GM10847 (cell line): Measurements from ENCODE around the gene PDCD1.

Experiments
- POLR2A ChIP-seq: IDR thresholded peaks from 2 replicates; pipeline ENCODE4 v1.6.1; 2011; ENCODE audit not compliant: insufficient read length; ENCODE audit errors: extremely low read depth

The PDCD1 gene

DNA sequence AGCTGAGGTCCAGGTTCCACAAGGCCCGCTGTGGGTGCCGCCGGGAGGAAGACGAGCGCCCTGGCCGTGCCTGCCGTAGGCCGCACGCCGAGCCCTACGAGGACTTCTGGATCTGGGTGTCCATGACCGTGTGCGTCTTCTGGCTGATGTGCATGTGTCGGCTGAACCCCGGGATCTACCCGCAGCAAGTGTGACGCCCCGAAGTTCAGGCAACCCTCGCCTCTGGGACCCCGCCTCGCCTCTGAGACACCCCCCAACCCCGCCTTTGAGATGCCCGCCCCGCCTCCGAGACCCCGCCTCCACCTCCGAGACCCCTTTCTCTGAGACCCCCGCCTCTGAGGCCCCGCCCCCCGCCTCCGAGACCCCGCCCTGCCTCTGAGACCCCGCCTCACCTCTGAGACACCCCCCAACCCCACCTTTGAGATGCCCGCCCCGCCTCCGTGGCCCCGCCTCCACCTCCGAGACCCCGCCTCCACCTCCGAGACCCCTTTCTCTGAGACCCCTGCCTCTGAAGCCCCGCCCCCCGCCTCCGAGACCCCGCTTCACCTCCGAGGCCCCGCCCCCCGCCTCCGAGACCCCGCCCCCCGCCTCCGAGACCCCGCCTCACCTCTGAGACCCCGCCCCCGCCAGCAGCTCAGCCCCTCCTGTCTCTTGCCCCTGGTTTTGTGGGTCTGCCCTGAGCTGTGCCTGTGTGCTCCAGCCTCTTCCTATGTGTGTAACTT is 14.5 kb upstream of the PDCD1 start:
- TF ChIP-seq POLR2A, result no peak

DNA sequence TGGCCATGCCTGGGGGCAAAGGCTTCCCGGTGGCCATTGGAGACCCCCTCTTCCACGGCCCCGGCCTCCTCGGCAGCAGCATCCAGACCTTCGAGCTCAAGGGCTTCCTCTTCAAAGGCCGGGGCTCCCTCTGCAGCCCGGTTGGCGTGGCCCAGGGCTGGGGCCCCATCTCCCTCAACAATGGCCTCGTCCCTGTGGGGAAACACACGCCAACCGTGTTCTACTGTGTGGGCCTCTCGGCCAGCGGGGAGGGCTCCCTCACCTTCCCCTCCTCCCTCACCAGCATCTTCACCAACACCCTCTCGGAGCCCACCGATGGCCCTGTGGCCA is 13.6 kb upstream of the PDCD1 start:
- TF ChIP-seq POLR2A, result no peak

DNA sequence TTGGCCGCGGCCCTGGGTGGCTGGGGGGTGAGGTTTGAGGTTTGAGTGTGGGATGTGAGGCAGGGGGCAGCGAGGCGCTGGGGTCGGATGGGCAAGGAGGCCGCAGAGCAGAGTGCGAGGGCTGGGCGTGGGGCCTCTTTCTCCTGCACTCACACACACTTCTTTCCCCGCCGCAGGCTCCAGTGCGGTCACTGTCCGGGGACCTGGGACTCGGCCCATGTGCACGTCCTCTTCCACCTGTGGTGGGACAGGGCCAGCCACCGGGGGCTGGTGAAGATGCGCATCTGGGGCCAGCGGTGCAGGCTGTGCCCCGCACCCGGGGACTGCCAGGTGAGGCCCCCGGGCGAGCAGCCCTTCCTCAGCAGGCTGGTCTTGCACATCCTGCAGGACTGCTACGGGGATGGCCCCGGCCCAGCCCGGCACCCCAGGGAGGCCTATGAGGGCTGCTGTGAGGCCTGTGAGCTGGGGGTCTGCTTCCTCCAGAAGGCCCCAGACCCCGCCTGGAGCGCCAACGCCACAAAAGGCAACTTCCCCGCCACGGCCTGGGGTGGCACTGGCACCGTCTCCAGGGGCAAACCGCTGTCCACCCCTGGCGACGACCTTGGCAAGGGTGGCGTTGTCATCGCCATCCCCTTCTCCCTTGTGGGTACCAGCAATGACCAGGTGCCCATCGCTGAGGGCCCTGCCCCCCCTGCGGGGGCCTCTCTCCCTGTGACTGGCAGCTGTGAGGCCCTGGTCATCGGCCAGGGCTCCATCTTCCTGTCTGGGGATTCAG is 13.0 kb upstream of the PDCD1 start:
- TF ChIP-seq POLR2A, result no peak

DNA sequence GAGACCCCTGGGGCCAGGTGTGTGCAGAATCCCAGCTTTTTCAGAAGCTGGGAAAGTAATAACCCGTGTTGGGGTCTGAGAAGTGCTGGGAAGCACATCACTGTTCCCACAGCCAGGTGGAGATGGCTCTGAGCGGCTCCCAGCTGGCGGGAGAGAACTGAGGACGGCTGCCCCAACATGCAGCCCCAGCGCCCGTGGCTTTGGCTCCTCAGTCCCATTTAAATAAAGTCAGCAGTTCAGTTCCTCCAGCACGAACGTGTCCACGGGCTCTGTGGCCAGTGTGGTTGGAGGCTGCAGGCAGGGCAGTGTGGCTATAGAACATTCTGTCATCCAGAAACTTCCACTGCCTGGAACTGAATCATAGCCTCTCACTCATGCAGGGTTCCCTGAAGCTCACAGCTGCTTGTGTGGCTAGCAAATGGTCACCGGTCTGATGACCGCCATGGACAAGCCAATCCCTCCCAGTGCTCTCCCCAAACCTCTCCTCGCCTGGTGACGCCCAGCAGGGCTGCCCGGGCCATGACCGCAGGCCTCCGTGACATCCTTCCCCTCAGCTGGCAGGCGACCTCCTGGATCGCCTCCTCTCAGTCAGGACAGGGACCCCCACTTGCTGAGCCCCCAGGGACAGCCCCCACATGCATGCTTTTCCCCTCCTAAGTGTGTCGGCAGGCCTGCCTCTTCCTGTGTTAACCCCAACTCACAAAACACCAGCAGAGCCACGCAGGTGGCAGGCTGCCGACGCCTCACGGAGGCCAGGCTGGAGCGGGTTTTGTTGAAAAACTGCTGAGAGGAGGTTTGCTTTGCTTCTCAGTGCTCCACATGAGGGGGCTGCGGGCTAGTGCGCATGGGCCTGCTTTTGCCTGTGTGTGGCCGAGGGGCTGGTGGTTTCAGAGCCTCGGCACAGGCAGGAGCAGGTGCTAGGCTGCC is 12.2 kb upstream of the PDCD1 start:
- no peak for TF ChIP-seq POLR2A

DNA sequence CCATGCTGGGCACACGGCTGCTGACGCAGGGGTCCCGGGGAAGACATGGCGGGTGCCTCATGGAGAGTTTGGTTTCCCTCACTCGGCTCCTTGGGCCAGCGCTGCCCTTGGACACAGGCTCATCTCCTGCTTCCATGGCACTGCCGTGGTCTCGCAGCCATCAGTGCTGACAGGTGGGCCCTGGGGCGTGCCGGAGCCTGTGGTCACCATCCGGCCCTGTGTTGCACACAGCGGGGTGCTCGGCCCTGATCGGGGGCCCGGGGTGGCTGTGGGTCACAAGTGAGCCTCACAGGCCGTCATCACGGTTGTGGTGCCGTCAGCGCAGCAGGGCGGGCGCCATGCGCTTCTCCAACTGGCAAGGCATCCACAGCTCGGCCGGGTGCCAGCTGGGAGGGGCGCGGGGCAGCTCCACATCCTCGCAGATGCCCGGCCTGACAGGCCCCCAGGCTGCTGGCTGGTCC is 11.4 kb upstream of the PDCD1 start:
- TF ChIP-seq POLR2A, result no peak

DNA sequence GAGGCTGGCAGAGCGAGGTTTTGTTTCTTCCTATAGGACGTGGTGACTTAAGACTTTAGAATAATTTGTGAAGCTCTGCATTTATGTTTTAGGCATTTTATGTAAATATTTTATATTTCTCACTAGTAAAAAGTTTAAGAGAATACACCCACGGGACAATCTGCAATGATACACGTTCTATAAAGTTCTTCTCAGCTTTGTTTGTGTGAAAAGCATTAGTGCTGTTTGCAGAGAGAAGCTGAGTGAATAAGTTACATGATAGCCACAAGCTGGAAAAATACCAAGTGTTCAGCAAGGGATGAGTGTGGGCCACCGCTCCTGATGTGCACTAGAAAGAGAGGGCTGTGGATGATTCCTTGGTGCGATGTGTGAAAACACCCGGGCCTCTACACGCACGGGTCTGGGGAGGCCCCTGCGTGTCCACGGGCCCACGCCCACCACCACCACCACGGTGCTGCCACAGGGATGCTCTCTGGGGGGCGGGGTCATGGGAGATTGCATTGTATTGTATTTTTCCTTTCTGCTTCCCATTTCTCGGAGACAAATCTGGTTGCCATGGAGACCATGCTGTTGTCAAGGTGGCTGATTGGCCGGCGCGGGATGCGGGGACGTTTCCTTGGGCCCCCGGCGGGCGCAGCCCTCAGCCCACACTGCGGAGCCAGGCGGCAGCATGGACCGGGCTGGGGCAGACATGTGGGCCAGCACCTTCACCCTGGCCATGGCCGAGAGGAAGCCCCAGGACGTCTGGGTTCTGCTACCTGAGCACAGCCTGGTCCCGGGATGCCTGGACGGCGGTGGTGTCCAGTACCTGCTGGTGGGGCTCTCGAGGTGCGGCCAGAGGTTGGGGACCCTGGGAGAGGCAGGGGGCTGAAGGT is 10.6 kb upstream of the PDCD1 start, which contains the start of gene RTP5:
Gene RTP5 (plus strand): TSS at position 643 of the 875 bp plus-strand sequence. CDS start 28 bp downstream, at position 671.
- TF ChIP-seq POLR2A, result no peak

DNA sequence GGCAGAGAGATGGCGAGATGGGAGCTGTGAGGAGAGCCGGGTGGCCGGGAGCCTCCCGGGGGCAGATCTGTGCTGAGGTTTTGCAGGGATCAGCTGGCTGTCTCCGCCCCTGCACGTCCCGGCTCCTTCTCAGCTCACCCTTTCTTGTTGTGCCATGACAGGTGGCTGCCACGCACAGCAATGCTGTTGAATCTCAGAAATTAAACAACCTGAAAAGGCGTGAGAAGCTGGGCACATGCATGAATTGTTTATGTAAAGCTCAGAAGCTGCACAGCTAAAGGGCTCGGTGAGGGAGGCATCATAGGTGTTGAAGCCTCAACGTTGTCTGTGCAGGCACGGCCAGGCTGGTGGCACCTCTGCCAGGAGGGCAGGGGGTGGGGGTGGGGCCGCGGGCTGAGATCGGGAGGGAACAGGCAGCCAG is 10.0 kb upstream of the PDCD1 start:
- no peak for TF ChIP-seq POLR2A

DNA sequence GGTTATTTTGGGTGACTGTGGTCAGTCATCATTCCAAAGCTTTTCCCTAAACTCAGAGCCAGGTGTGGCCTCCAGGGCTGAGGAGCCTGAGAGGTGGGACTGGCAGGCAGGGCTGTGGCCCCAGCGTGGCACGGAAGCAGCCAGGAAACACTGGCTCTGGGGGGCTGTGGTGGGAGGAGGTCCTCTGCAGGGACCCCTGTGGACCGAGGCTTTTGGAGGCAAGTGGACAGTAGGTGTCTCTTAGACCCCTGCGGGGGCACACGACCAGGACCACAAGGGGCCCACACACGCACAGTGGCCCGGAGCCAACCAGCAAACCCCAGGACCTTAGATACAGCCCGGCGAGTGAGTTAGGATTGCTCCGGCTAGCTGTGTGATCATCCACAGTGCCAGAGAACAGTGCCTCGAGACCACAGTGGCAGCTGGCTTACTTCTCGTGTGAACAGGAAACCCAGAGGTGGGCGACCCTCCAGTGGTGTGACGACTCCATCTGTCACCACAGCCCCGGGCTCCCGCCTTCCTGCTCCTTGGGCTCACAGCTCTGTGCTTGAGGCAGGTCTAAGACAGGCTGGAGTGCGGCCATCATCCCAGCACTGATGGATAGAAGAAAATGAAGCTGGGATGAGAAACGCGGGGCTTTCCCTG is 9.2 kb upstream of the PDCD1 start:
- no peak for TF ChIP-seq POLR2A

DNA sequence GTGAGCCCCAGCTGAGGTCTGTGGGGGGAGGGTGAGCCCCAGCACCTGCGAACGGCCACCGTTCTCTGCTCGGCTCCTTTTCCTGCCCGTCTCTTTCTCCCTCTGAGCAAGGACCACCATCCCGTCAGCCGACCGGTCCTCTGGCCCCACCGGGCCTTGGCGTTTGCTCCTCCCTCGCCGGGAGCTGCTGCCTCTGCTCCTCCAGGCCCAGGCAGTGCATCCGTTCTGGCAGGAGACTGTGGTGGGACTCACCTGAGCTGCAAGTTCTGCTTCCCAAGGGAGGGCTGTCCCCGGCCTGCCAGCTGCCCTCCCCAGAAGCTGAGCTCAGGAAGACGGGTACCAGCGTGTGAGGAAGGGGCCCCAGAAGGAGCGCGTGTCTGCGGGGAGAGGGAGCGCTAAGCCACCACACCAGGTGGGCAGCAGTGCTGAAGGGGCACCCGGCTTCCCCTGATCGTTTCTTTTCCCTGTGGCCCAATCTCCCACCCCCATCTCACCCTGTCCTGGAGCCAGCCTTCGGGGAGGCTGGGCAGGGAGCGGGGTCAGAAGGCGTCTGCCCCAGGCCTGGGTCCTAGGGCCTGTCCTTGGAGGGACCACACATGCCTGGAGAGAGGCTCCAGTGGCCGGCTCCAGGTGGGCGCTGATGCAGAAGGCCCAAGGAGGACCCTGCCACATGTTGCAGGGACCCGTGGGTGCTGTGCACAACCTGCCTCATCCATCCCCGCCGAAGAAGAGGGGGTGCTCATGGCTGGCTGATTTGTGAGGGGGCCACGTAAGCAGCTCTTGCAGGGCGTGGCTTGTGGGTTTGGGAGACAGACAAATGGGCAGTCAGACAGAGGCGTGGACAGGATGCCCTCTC is 8.3 kb upstream of the PDCD1 start:
- TF ChIP-seq POLR2A, result no peak

DNA sequence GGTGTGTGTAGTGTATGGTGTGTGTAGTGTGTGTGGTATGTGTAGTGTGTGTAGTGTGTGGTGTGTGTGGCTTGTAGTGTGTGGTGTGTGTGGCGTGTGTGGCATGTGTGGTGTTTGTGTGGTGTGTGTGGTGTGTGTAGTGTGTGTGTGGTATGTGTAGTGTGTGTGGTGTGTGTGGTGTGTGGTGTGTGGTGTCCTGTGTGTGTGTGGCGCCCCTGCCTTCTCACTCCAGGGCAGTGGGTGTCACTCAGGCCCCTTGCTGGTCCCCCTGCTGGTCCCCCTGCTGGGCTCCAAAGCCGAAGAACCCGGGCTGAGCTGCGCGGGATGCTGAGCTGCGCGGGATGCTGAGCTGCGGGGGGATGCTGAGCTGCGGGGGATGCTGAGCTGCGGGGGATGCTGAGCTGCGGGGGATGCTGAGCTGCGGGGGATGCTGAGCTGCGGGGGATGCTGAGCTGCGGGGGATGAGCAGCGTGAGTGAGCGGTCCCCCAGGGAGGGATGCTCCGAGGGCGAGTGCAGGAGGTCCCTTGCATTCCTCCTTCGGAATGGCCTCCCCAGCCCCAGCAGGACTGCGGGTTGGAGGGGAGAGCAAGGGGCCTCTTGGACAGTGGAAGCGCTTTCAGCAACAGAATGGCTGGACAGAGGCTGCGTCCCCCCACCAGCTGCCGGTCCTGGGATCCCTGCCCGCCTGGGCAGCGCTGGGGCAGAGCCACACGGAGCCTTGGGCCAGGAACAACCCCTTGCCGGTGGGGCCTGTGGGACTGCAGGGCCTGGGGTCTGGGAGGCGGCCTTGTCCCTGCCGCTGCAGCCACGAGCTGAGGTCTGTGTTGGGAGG is 7.5 kb upstream of the PDCD1 start:
- no peak for TF ChIP-seq POLR2A

DNA sequence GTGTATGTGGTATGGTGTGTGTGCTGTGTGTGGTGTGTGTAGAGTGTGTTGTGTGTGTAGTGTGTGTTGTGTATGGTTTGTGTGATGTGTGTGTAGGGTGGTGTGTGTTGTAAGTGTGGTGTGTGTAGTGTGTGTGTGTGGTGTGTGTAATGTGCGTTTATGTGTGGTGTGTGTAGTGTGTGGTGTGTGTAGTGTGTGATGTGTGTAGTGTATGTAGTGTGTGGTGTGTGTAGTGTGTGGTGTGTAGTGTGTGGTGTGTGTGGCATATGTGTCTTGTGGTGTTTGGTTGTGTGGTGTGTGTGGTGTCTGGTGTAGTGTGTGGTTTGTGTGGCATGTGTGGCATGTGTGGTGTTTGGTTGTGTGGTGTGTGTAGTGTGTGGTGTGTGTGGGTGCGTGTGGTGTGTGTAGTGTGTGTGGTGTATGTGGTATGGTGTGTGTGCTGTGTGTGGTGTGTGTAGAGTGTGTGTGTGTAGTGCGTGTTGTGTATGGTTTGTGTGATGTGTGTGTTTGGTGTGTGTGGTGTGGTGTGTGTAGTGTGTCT is 6.8 kb upstream of the PDCD1 start:
- no peak for TF ChIP-seq POLR2A

DNA sequence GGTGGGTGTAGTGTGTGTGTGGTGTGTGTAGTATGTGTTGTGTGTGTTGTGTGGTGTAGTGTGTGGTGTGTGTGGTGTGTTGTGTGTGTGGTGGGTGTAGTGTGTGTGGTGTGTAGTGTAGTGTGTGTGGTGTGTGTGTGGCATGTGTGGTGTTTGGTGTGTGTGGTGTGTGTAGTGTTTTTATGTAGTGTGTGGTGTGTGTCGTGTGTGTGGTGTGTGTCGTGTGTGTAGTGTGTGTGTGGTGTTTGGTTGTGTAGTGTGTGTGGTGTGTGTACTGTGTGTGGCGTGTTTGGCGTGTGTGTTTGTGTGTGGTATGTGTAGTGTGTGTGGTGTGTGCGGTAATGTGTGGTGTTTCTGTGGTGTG is 6.1 kb upstream of the PDCD1 start:
- TF ChIP-seq POLR2A, result no peak
